HCT116 (cell line): ENCODE results near the gene WDR70. TPM values are rescaled to one million over a fixed set of nuclear protein-coding genes. Genes with fewer than 3 reads are reported as not detected.

Experiments used
- ATAC-seq: fragments of 200-7000 bp; cut with Tn5 transposase; 2 replicates; pipeline ENCODE4 v1.9.1; 2020; ENCODE audit warnings: mild to moderate bottlenecking, moderate library complexity
- BruUV-seq: library from RNA; stranded (reverse); fragments of 400-500 nt; replicated peaks from 2 replicates; lab custom pipeline; 2021; lab: Mats Ljungman, UMichigan
- CTCF ChIA-PET: fragments of 300-600 bp; sonication (Branson Sonifier 250); formaldehyde crosslinking; loops from one replicate; lab custom pipeline; 2021; ENCODE audit warnings: antibody characterized with exemption; lab: Charles Lee
- POLR2A ChIA-PET: fragments of 300-600, 350-600 bp; sonication (Branson Sonifier 250); formaldehyde crosslinking; loops from one replicate; lab custom pipeline; 2021; ENCODE audit warnings: antibody characterized with exemption; lab: Charles Lee
- RAD21 ChIA-PET, 2 experiments: fragments of 300-600 bp; sonication (Branson Sonifier 250); formaldehyde crosslinking; loops; one replicate each; lab custom pipeline; 2023; ENCODE audit warnings: low total read pairs in 2 of 2; ENCODE audit not compliant: uncharacterized antibody in 2 of 2, unreplicated experiment in 2 of 2, low non-redundant PET in 1 of 2; lab: Charles Lee
- DNase-seq: peaks from one replicate; pipeline ENCODE4 v3.0.0-alpha.2; 2010; ENCODE audit warnings: low read depth, low spot score
- H2AFZ ChIP-seq: fragments of 200-600 bp; shearing (Covaris generic), sonication (generic); 2 replicates; pipeline ENCODE4 v1.6.1; 2017; ENCODE audit warnings: low read depth, mixed run types, mixed read lengths, antibody characterized with exemption, low read length; ENCODE audit not compliant: poor library complexity, severe bottlenecking
- H3K27ac ChIP-seq: 2 replicates; pipeline ENCODE4 v1.5.1; 2012; ENCODE audit warnings: low read depth, low read length
- H3K27me3 ChIP-seq: fragments of 200-600 bp; sonication (generic); 2 replicates; pipeline ENCODE4 v1.6.1; 2016; ENCODE audit warnings: mixed run types, low read length, mixed read lengths; ENCODE audit not compliant: insufficient read depth
- H3K36me3 ChIP-seq, 2 experiments: fragments of 200-500 bp in 1 of 2; fragments of 200-600 bp in 1 of 2; sonication (Bioruptor generic) in 1 of 2; sonication (generic) in 1 of 2; 2 replicates each; pipeline versions ENCODE4 v1.5.1 to v1.6.1; 2014 to 2016; ENCODE audit warnings: low read length in 2 of 2, inconsistent platforms in 1 of 2, mixed read lengths in 1 of 2, mixed run types in 1 of 2; ENCODE audit not compliant: insufficient read depth in 2 of 2, control insufficient read depth in 1 of 2
- H3K4me1 ChIP-seq, 2 experiments: fragments of 200-600 bp in 1 of 2; sonication (generic) in 1 of 2; 2 replicates each; pipeline versions ENCODE4 v1.5.1 to v1.6.1; 2012 to 2017; ENCODE audit warnings: low read length in 2 of 2, inconsistent platforms in 1 of 2, mild to moderate bottlenecking in 1 of 2, mixed read lengths in 1 of 2, mixed run types in 1 of 2, moderate library complexity in 1 of 2; ENCODE audit not compliant: insufficient read depth in 2 of 2, control insufficient read depth in 1 of 2
- H3K4me2 ChIP-seq: fragments of 200-600 bp; sonication (generic); 2 replicates; pipeline ENCODE4 v1.6.1; 2017; ENCODE audit warnings: mixed run types, low read length, mixed read lengths
- H3K4me3 ChIP-seq, 2 experiments: fragments of 200-600 bp in 1 of 2; sonication (generic) in 1 of 2; replicated peaks in 1 of 2; 2 replicates each; pipeline ENCODE4 v1.5.1; 2011 to 2016; ENCODE audit warnings: low read length in 2 of 2, control low read depth in 1 of 2, low read depth in 1 of 2, mild to moderate bottlenecking in 1 of 2, mixed read lengths in 1 of 2, mixed run types in 1 of 2
- H3K79me2 ChIP-seq: fragments of 200-600 bp; sonication (generic); 2 replicates; pipeline ENCODE4 v1.6.1; 2017; ENCODE audit warnings: mild to moderate bottlenecking, mixed run types, low read length, moderate library complexity, mixed read lengths; ENCODE audit not compliant: insufficient read depth
- H3K9ac ChIP-seq: fragments of 200-600 bp; sonication (generic); 2 replicates; pipeline ENCODE4 v1.6.1; 2016; ENCODE audit warnings: low read length, mixed read lengths
- H3K9me2 ChIP-seq: fragments of 200-600 bp; sonication (generic), shearing (Covaris generic); 2 replicates; pipeline ENCODE4 v1.6.1; 2017; ENCODE audit warnings: mixed run types, mild to moderate bottlenecking, moderate library complexity; ENCODE audit not compliant: insufficient read depth
- H3K9me3 ChIP-seq, 2 experiments: fragments of 200-500 bp in 1 of 2; fragments of 200-600 bp in 1 of 2; sonication (Bioruptor generic) in 1 of 2; sonication (generic) in 1 of 2; 2 replicates each; pipeline ENCODE4 v1.6.1; 2014 to 2017; ENCODE audit warnings: low read length in 2 of 2, mixed read lengths in 2 of 2, inconsistent platforms in 1 of 2, low read depth in 1 of 2, mild to moderate bottlenecking in 1 of 2, mixed run types in 1 of 2, moderate library complexity in 1 of 2; ENCODE audit not compliant: control insufficient read depth in 1 of 2, insufficient read depth in 1 of 2
- H4K20me1 ChIP-seq: fragments of 200-600 bp; sonication (generic), shearing (Covaris generic); 2 replicates; pipeline ENCODE4 v1.6.1; 2017; ENCODE audit warnings: mixed run types, mild to moderate bottlenecking, moderate library complexity; ENCODE audit not compliant: insufficient read depth
- CEBPB ChIP-seq: IDR thresholded peaks from 2 replicates; pipeline ENCODE4 v1.6.1; 2012; ENCODE audit warnings: low read depth
- CTCF ChIP-seq, 3 experiments: fragments of 200-600 bp in 1 of 3; sonication (generic) in 1 of 3; IDR thresholded peaks in 2 of 3; conservative IDR thresholded peaks in 1 of 3; 2 replicates each; pipeline ENCODE4 v1.5.1; 2012 to 2017; ENCODE audit warnings: low read depth in 2 of 3, low read length in 2 of 3, antibody characterized with exemption in 1 of 3, borderline replicate concordance in 1 of 3, control low read depth in 1 of 3, mild to moderate bottlenecking in 1 of 3, mixed read lengths in 1 of 3, mixed run types in 1 of 3, moderate library complexity in 1 of 3; ENCODE audit not compliant: insufficient read depth in 1 of 3
- EGR1 ChIP-seq: IDR thresholded peaks from 2 replicates; pipeline ENCODE4 v1.6.1; 2012; ENCODE audit warnings: low read depth
- FOSL1 ChIP-seq: IDR thresholded peaks from 2 replicates; pipeline ENCODE4 v1.6.1; 2012; ENCODE audit warnings: low read depth
- JUND ChIP-seq: IDR thresholded peaks from 2 replicates; pipeline ENCODE4 v1.6.1; 2012
- POLR2A ChIP-seq: IDR thresholded peaks from 2 replicates; pipeline ENCODE4 v1.7.0; 2011; ENCODE audit warnings: borderline replicate concordance; ENCODE audit not compliant: insufficient read depth, insufficient read length; ENCODE audit errors: extremely low read depth
- POLR2AphosphoS5 ChIP-seq: IDR thresholded peaks from 2 replicates; pipeline ENCODE4 v1.6.1; 2011; ENCODE audit warnings: mild to moderate bottlenecking, low read depth, low read length, moderate library complexity
- RAD21 ChIP-seq: IDR thresholded peaks from 2 replicates; pipeline ENCODE4 v1.6.1; 2012; ENCODE audit warnings: low read depth, mild to moderate bottlenecking
- REST ChIP-seq: IDR thresholded peaks from 2 replicates; pipeline ENCODE4 v1.6.1; 2012; ENCODE audit warnings: low read depth
- SP1 ChIP-seq: IDR thresholded peaks from 2 replicates; pipeline ENCODE4 v1.6.1; 2012; ENCODE audit warnings: low read depth
- SRF ChIP-seq: IDR thresholded peaks from 2 replicates; pipeline ENCODE4 v1.6.1; 2012; ENCODE audit warnings: low read depth
- YY1 ChIP-seq: IDR thresholded peaks from 2 replicates; pipeline ENCODE4 v1.6.1; 2011; ENCODE audit warnings: low read length, low read depth, moderate library complexity, mild to moderate bottlenecking; ENCODE audit not compliant: insufficient replicate concordance; ENCODE audit errors: extremely low read depth
- ZBTB33 ChIP-seq: IDR thresholded peaks from 2 replicates; pipeline ENCODE4 v1.6.1; 2011; ENCODE audit warnings: mild to moderate bottlenecking, low read length, moderate library complexity; ENCODE audit not compliant: insufficient replicate concordance; ENCODE audit errors: extremely low read depth
- ZFX ChIP-seq: fragments of 450-650 bp; IDR thresholded peaks from 2 replicates; pipeline ENCODE4 v1.6.1; 2017
- intact Hi-C: fragments of 100-400 bp; cut with micrococcal nuclease; formaldehyde crosslinking; loops from 2 replicates; pipeline ENCODE4 v1.10.0; 2022
- total RNA-seq: library from RNA; stranded (reverse); gene quantifications from one replicate; pipeline ENCODE4 v1.2.1, GENCODE V29; 2021; ENCODE audit not compliant: unreplicated experiment

WDR70 gene
- total RNA-seq, 1 experiment from 2014 or later, result 31.1 TPM

GRCh38 chr5:37786416-37786815 is 407.3 kb downstream of the WDR70 start:
- Histone ChIP-seq H3K4me3 (no peak overlapping the region), H3K9me2 (no peaks in the 10 kb centered on the region), H3K36me3 (no peaks in the 10 kb centered on the region), H3K79me2 (no peaks in the 10 kb centered on the region), H3K4me2 (no peak overlapping the region), H3K27me3 (no peaks in the 10 kb centered on the region), H3K4me1 (peaks cover 0 to 4% of the 10 kb centered on the region in 2 experiments; a peak in 1 of 4 replicates), H4K20me1 (no peaks in the 10 kb centered on the region), H3K27ac (no peak overlapping the region), H2AFZ (no peak overlapping the region), H3K9me3 (no peaks in the 10 kb centered on the region), H3K9ac (no peak overlapping the region)
- no TSS peak for BruUV-seq
- RAD21 ChIA-PET, result no interaction called here
- intact Hi-C loops, result no loop called here
- POLR2A ChIA-PET, result no interaction called here
- CTCF ChIA-PET, result no interaction called here
- ATAC-seq (no peak), DNase-seq (no peak)
- TF ChIP-seq REST (no peak), EGR1 (no peak), SRF (no peak), POLR2A (no peak), CEBPB (no peak), RAD21 (no peak)

GRCh38 chr5:37786862-37787519 is 407.9 kb downstream of the WDR70 start:
- ATAC-seq, result no peak
- no peak overlapping the region for H3K4me2 ChIP-seq
- H4K20me1 ChIP-seq, result no peaks in the 10 kb centered on the region
- intact Hi-C loops, result no loop called here
- H3K36me3 ChIP-seq, result no peaks in the 10 kb centered on the region
- CTCF ChIA-PET, result no interaction called here
- RAD21 ChIA-PET, result no interaction called here
- no peak overlapping the region for H3K9ac ChIP-seq
- H3K4me1 ChIP-seq, result peaks cover 0 to 4% of the 10 kb centered on the region in 2 experiments; a peak in 1 of 4 replicates
- no peak for DNase-seq
- no peaks in the 10 kb centered on the region for H3K79me2 ChIP-seq
- H2AFZ ChIP-seq, result no peak overlapping the region
- no peak overlapping the region for H3K27ac ChIP-seq
- no peaks in the 10 kb centered on the region for H3K9me3 ChIP-seq
- H3K9me2 ChIP-seq, result no peaks in the 10 kb centered on the region
- H3K27me3 ChIP-seq, result no peaks in the 10 kb centered on the region
- POLR2A ChIA-PET, result no interaction called here
- no TSS peak for BruUV-seq
- no peak overlapping the region for H3K4me3 ChIP-seq
- TF ChIP-seq SRF (no peak), POLR2AphosphoS5 (no peak), ZFX (no peak), YY1 (no peak), ZBTB33 (no peak), CTCF (IDR thresholded peaks at IDR 0.05 in 2 of 3, conservative IDR thresholded peaks at IDR 0.05 in 1 of 3; ENCODE audit: borderline replicate concordance in 1 of 3, insufficient read depth in 1 of 3, low read depth in 2 of 3, low read length in 2 of 3) (no peak), SP1 (no peak), FOSL1 (no peak), JUND (no peak)
